K562 (cell line): ENCODE measurements around the gene NDUFA5. TPM values are rescaled to one million over a fixed set of nuclear protein-coding genes. Genes with fewer than 3 reads are reported as not detected.

Experiments
- ATF7 ChIP-seq: fragments of 450-650 bp; IDR thresholded peaks from 2 replicates; pipeline ENCODE4 v1.7.1; 2014; ENCODE audit warnings: mild to moderate bottlenecking, moderate library complexity
- CC2D1A ChIP-seq: fragments of 450-650 bp; IDR thresholded peaks from 2 replicates; pipeline ENCODE4 v1.6.1; 2017; ENCODE audit warnings: mild to moderate bottlenecking
- DMBX1 ChIP-seq: fragments of 250-450 bp; sonication (Bioruptor Pico); IDR thresholded peaks from 2 replicates; pipeline ENCODE4 v1.8.0; 2022; ENCODE audit warnings: inconsistent platforms, mild to moderate bottlenecking, moderate library complexity, borderline replicate concordance
- KAT7 ChIP-seq: sonication (generic); formaldehyde crosslinking; IDR thresholded peaks from 2 replicates; pipeline ENCODE4 v1.8.0; 2022; ENCODE audit warnings: missing genetic modification reagents, mild to moderate bottlenecking, borderline replicate concordance
- MEIS2 ChIP-seq: fragments of 450-650 bp; IDR thresholded peaks from 2 replicates; pipeline ENCODE4 v1.6.1; 2014; ENCODE audit warnings: mild to moderate bottlenecking; ENCODE audit not compliant: partially characterized antibody
- NEUROD1 ChIP-seq: fragments of 150-350 bp; IDR thresholded peaks from 2 replicates; pipeline ENCODE4 v1.6.1; 2014; ENCODE audit warnings: borderline replicate concordance, low read length, low read depth; ENCODE audit not compliant: partially characterized antibody
- NFRKB ChIP-seq: fragments of 450-650 bp; IDR thresholded peaks from 2 replicates; pipeline ENCODE4 v1.6.1; 2016; ENCODE audit warnings: low read depth
- PML ChIP-seq: IDR thresholded peaks from 2 replicates; pipeline ENCODE4 v1.6.1; 2012; ENCODE audit warnings: low read length, inconsistent platforms
- POLR2G ChIP-seq: fragments of 200-400 bp; formaldehyde crosslinking; IDR thresholded peaks from 2 replicates; pipeline ENCODE4 v1.6.1; 2017; ENCODE audit warnings: low read depth, mild to moderate bottlenecking, antibody characterized with exemption, low read length, moderate library complexity
- SOX6 ChIP-seq: fragments of 450-650 bp; IDR thresholded peaks from 2 replicates; pipeline ENCODE4 v1.6.1; 2014; ENCODE audit warnings: mild to moderate bottlenecking
- SPI1 ChIP-seq: IDR thresholded peaks from 2 replicates; pipeline ENCODE4 v1.6.1; 2011; ENCODE audit warnings: low read depth, low read length, control low read depth, borderline replicate concordance
- THRB ChIP-seq: fragments of 450-650 bp; formaldehyde crosslinking; conservative IDR thresholded peaks from 2 replicates; pipeline ENCODE4 v1.4.0; 2022; ENCODE audit warnings: mild to moderate bottlenecking, missing genetic modification characterization
- XRCC5 ChIP-seq: fragments of 200-400 bp; formaldehyde crosslinking; IDR thresholded peaks from 2 replicates; pipeline ENCODE4 v1.6.1; 2017; ENCODE audit warnings: low read depth, mild to moderate bottlenecking, low read length
- ZNF263 ChIP-seq: sonication (generic); formaldehyde crosslinking; IDR thresholded peaks from 2 replicates; pipeline ENCODE4 v1.8.0; 2022; ENCODE audit warnings: mild to moderate bottlenecking, missing genetic modification reagents, borderline replicate concordance
- ZNF75A ChIP-seq: fragments of 450-650 bp; formaldehyde crosslinking; IDR thresholded peaks from 2 replicates; pipeline ENCODE4 v1.4.0; 2020; ENCODE audit warnings: mild to moderate bottlenecking
- polyA plus RNA-seq, 8 experiments: library from polyadenylated mRNA; depleted of rRNA in 4 of 8; stranded (reverse) in 5 of 8; unstranded in 3 of 8; fragments of >200 nt; fragmentation: Nextera tagmentation in 2 of 8; fragmentation: Illumina TruSeq in 1 of 8; extraction: Ambion mirVana in 2 of 8; extraction: Trizol in 1 of 8; gene quantifications; 2 replicates each; pipeline versions ENCODE4 v1.2.1 to v1.2.3, GENCODE V29; 2011 to 2014; ENCODE audit warnings: inconsistent platforms in 1 of 8, missing spikeins in 1 of 8
- total RNA-seq, 7 experiments: library from RNA; depleted of rRNA in 6 of 7; stranded (reverse); fragments of >200 nt in 6 of 7; fragmentation: Illumina TruSeq in 2 of 7; extraction: Trizol in 2 of 7; gene quantifications; 2 replicates each; pipeline versions ENCODE4 v1.2.1 to v1.2.3, GENCODE V29; 2011 to 2021; ENCODE audit warnings: low replicate concordance in 1 of 7
- TF ChIP-seq, protein P1 (sequence below): sonication (generic); formaldehyde crosslinking; IDR thresholded peaks from 2 replicates; pipeline ENCODE4 v1.8.0; 2022; ENCODE audit warnings: missing genetic modification reagents, mild to moderate bottlenecking, moderate library complexity, borderline replicate concordance
- TF ChIP-seq, protein P2 (sequence below), 2 experiments: fragments of 450-650 bp; formaldehyde crosslinking in 1 of 2; IDR thresholded peaks; 2 replicates each; pipeline versions ENCODE4 v1.4.0 to v1.6.1; 2014 to 2020; ENCODE audit warnings: mild to moderate bottlenecking in 2 of 2, borderline replicate concordance in 1 of 2, low read depth in 1 of 2

The NDUFA5 gene
- total and polyA plus RNA-seq, 9 of the 15 experiments (the other 6 are each of a cell fraction or from before 2014, with no cell fraction given) = 155 to 677 (median 269) TPM

DNA sequence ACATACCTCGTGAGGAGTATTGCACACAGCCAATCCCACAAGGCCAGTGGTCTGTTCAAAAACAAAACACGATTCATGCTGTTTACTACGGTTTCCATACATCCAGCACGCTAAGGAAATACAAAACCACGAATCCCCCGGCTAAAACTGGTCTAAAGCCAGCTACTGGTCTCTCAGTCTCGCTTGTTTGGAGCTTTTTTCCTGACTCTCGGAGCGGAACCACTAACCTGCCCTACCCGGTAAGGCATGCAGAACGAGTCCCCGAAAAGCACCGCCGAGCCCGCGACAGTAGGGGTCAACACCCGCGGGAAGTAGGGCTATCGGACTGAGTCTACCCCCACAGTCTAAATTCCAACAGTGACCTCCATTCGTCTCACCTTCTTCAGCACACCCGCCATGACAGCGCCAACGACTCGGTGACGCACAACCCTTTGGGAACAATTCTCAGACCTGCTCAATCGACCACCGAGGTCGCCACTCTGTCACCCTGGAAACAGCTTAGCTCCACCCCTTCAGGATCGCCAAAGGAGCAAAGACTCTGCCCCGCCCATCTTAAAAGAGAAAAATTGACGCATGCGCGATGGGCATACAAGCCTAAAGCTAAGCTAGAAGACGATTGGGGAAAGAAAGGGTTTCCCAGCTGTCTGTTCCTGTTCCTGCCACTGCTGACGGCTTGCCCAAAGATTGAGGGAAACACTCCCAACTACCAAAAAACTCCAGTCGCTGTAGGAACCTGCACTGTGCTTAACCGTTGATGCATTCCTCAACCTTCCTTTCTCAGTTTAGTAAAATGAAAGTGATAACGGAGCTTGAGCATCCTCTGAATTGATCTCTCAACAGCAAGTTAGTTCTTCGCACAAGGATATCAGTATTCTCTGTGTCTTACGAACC lies at the start of gene NDUFA5 (continued):
- TF ChIP-seq THRB (CRISPR knock-in tag) = no peak
- peak; percentile 87 for TF ChIP-seq MEIS2
- TF ChIP-seq SOX6 = peak; percentile 49
- TF ChIP-seq, protein P1, sequence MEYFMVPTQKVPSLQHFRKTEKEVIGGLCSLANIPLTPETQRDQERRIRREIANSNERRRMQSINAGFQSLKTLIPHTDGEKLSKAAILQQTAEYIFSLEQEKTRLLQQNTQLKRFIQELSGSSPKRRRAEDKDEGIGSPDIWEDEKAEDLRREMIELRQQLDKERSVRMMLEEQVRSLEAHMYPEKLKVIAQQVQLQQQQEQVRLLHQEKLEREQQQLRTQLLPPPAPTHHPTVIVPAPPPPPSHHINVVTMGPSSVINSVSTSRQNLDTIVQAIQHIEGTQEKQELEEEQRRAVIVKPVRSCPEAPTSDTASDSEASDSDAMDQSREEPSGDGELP = peak; percentile 88; the same call in 1 of the 2 replicates
- peak; percentile 97 for TF ChIP-seq XRCC5
- TF ChIP-seq DMBX1 (CRISPR knock-in tag) = no peak
- peak; percentile 75 for TF ChIP-seq POLR2G
- TF ChIP-seq PML = peak; percentile 93
- TF ChIP-seq ZNF263 (CRISPR knock-in tag) = peak; percentile 49; the same call in 1 of the 2 replicates
- TF ChIP-seq KAT7 (CRISPR knock-in tag) = peak; percentile 92; the same call in 1 of the 2 replicates
- TF ChIP-seq CC2D1A = 0 out of 2 replicates have a peak, but pooled peaks have one; percentile 16
- TF ChIP-seq NFRKB = peak; percentile 99
- TF ChIP-seq NEUROD1 = peak; percentile 90
- TF ChIP-seq ATF7 = peak; percentile 96
- TF ChIP-seq, protein P2, sequence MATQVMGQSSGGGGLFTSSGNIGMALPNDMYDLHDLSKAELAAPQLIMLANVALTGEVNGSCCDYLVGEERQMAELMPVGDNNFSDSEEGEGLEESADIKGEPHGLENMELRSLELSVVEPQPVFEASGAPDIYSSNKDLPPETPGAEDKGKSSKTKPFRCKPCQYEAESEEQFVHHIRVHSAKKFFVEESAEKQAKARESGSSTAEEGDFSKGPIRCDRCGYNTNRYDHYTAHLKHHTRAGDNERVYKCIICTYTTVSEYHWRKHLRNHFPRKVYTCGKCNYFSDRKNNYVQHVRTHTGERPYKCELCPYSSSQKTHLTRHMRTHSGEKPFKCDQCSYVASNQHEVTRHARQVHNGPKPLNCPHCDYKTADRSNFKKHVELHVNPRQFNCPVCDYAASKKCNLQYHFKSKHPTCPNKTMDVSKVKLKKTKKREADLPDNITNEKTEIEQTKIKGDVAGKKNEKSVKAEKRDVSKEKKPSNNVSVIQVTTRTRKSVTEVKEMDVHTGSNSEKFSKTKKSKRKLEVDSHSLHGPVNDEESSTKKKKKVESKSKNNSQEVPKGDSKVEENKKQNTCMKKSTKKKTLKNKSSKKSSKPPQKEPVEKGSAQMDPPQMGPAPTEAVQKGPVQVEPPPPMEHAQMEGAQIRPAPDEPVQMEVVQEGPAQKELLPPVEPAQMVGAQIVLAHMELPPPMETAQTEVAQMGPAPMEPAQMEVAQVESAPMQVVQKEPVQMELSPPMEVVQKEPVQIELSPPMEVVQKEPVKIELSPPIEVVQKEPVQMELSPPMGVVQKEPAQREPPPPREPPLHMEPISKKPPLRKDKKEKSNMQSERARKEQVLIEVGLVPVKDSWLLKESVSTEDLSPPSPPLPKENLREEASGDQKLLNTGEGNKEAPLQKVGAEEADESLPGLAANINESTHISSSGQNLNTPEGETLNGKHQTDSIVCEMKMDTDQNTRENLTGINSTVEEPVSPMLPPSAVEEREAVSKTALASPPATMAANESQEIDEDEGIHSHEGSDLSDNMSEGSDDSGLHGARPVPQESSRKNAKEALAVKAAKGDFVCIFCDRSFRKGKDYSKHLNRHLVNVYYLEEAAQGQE (IDR thresholded peaks at IDR 0.05; ENCODE audit: borderline replicate concordance) = peak; percentile 98
- TF ChIP-seq, protein P2 (CRISPR knock-in tag; IDR thresholded peaks at IDR 0.05; ENCODE audit: low read depth) = 0 out of 2 replicates have a peak, but pooled peaks have one; percentile 12
- TF ChIP-seq ZNF75A (CRISPR knock-in tag) = no peak
- no peak for TF ChIP-seq SPI1
